GM12873 (cell line): ENCODE measurements around the gene MFAP3L.

ENCODE experiments used
- CTCF ChIP-seq: IDR thresholded peaks from 2 replicates; pipeline ENCODE4 v1.5.1; 2012; ENCODE audit warnings: low read depth, mild to moderate bottlenecking, moderate library complexity, low read length, control low read depth; ENCODE audit not compliant: insufficient read depth; ENCODE audit errors: missing control alignments

MFAP3L gene

GRCh38 chr4:169952236-169953002, 73.8 kb downstream of the MFAP3L start:
- TF ChIP-seq CTCF = no peak

- TF ChIP-seq CTCF = no peak
Measured at GRCh38 chr4:169948271-169948670, 77.9 kb downstream of the MFAP3L start.

- TF ChIP-seq CTCF = no peak
Measured at GRCh38 chr4:169945636-169946035, 80.6 kb downstream of the MFAP3L start.

- no peak for TF ChIP-seq CTCF
Measured at GRCh38 chr4:169941141-169941540, 85.1 kb downstream of the MFAP3L start.

- TF ChIP-seq CTCF = peak; percentile 4
Measured at GRCh38 chr4:169940460-169940859, 85.7 kb downstream of the MFAP3L start.
